ENCODE results near the gene FOXL2.

Gene FOXL2

DNA sequence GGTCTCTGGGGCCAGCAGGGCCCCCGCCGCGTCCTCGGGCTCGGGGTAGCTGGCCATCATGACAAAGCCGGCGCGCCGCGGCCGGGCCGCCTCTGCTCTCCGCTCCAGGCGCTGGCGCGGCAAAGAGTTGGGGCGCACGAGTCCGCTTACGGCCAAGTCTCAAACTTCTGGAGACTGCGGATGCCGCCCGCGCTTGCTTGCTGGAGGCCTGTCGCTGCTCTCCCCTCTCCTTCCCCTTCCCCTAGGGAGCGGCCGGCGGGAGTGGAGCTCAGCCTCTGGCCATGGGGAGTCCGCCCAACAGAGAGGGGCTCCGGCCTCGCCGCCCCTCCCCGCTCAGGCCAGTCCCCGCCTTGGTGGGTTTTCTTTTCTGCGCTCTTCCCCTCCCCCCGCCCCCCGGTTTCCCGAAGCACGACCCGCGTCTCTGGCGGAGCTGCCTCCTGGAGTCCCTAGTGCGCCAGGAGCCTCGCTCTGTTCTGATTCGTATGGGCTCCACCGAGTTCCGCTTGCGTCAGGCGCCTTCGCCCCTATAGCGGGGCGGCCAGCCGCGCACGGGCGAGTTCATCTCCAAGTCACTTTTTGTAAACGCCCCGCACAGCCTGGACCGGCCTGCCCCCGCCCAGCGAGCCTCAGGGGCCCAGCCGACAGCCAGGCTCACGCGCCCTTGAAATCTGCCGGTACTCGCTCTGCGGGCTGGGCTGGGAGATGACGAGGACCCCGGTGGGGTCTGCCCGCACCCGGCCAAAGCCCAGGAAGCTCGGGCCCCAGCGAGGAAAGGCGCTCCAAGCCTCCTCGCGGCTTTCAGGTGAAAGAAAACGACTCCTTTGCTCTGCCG lies at the start of gene FOXL2, which contains the start of gene FOXL2NB:
Gene FOXL2 (minus strand): TSS at position 475 of the 832 bp plus-strand sequence. CDS start 415 bp downstream, at position 60.
Gene FOXL2NB (plus strand): TSS at position 555 of the 832 bp plus-strand sequence. CDS start 148 bp downstream, at position 703.
- peak; percentile 40 for DNase-seq

GRCh38 chr3:138995706-138996105 lies 48.8 kb upstream of the FOXL2 start:
- no peak for DNase-seq

GRCh38 chr3:138987181-138987580 lies 40.2 kb upstream of the FOXL2 start:
- DNase-seq, result no peak

GRCh38 chr3:138985932-138986331 lies 39.0 kb upstream of the FOXL2 start:
- no peak for DNase-seq

GRCh38 chr3:138984816-138985215 lies 37.9 kb upstream of the FOXL2 start:
- DNase-seq, result no peak

- DNase-seq, result no peak
These were observed 29.1 kb upstream of the FOXL2 start for GRCh38 chr3:138976047-138976446.

GRCh38 chr3:138975351-138975750 lies 28.4 kb upstream of the FOXL2 start:
- DNase-seq, result no peak

DNA sequence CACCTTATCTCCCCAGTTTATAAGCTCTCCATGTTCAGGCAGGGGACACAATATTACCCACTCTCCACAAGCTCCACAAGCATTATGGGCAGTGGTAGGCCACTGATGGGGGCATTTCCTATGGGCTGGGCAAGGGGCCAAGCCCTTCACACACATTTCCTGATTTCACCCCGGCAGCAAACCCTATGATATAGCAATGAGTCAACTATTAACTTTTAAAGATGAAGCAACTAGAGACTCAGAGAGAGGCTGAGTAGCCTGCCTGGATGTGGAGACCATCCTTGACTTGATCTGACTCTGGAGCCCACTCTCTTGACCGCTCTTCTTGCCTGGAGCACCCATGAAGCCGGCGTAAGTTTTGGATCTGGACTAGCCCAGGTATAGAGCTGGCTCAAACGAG lies 27.5 kb upstream of the FOXL2 start:
- no peak for DNase-seq

GRCh38 chr3:138972941-138973340 lies 26.0 kb upstream of the FOXL2 start:
- no peak for DNase-seq

- DNase-seq, result no peak
These were observed 24.9 kb upstream of the FOXL2 start for GRCh38 chr3:138971766-138972320.

- no peak for DNase-seq
These were observed 18.0 kb upstream of the FOXL2 start for GRCh38 chr3:138964923-138965322.

- no peak for DNase-seq
These were observed 17.3 kb upstream of the FOXL2 start for GRCh38 chr3:138964264-138964663.

- no peak for DNase-seq
These were observed 16.1 kb upstream of the FOXL2 start for GRCh38 chr3:138962854-138963560.

GRCh38 chr3:138960417-138960852 lies 13.5 kb upstream of the FOXL2 start:
- DNase-seq, result no peak

DNA sequence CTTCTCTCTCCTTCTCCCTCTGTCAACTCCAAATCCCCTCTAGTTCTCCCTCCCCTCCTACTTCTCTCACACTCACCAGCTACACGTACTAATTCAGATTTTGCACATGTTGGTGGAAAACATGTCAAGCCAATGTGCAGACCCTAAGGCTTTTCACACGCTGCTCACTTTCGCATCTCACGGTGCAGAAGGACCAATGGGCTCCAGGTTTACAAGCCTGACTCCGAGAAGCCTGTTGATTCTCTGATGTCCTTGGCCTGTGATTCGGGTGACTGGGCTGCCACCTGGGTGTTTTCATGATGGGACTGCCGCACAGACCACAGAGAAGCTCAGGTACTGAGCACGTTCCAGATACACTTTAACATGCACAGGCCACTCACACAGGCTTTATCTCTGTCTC lies 3.8 kb upstream of the FOXL2 start:
- DNase-seq, result no peak

GRCh38 chr3:138950006-138950644 lies 3.2 kb upstream of the FOXL2 start:
- no peak for DNase-seq

DNA sequence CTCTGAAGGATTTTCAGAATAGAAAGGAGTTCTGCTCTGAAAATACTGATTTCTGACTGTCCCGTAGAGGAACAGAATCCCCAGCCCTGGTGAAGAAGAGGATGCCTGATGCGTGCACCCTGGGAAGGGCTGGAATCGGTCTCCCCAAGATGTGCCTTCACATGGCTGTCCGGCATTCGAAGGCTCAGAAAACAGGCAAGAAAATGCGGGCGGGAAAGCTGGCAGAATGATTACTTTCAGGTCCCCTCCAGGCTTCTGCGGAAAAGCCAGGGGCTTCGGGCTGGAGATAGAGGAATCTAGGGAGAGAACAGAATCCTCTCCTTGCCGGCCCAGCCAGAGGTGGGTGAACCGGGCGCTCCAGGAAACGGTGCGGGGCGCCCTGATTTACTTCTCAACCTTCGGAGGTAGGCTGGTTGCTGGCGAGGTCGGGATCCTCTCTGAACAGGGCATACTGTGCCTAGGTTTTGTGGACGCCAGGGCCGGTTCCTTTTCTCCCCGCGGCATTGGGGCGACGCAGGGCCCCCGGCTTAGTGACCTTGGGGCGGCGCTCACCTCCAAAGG lies 2.6 kb upstream of the FOXL2 start:
- no peak for DNase-seq

- DNase-seq, result no peak
These were observed 2.1 kb upstream of the FOXL2 start for GRCh38 chr3:138949002-138949418.

DNA sequence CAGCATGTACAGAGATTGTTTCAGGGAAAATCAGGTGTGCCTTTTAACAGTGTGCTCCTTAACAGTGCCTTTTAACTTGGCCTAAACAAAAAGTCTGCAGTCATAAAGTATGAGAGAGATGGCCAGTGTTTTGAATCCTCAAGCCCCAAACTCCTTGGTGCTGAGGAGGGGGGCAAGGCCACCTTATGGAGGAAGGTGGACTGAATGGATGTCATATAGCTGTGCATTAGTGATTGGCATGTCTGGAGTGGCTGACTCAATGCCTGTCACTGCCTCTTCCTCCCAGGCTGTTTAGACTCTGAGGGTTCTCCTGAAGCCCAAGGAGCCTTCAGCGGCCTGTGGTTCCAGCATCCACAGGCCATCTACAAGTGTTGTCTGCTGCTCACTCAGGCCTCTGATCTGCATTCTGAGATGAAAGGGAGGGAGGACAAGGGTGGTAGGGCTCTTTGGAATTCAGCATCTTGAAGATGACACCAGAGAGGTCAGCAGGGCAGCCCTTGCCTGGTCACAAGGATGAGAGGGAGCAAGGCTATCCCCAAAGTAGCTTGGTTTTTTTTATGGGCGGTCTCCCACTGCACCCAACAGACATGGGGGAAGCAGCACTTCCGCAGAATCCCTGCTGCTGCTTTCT lies 1.5 kb upstream of the FOXL2 start:
- no peak for DNase-seq

- DNase-seq, result no peak
These were observed 671 bp upstream of the FOXL2 start for GRCh38 chr3:138947495-138948121.

- DNase-seq, result peak; percentile 43
These were observed 951 bp downstream of the FOXL2 start for GRCh38 chr3:138945709-138946662.

Measured in activated T-cell treated with anti-CD3 and anti-CD28 coated beads, Interleukin-2, amount 50 U/mL, for 1 hour (primary cell).